BE2C (cell line): ENCODE results near the gene GRAMD2B.
"Not testable (repeated sequence)": the region's sequence is repeated elsewhere in the genome, so short reads cannot be mapped to it uniquely, and the experiment has no call there.

Experiments
- DNase-seq: peaks from one replicate; pipeline ENCODE4 v3.0.0-alpha.2; 2020
- H3K27me3 ChIP-seq: fragments of 250-450 bp; sonication (Bioruptor Pico); 2 replicates; pipeline ENCODE4 v1.5.1; 2020; ENCODE audit warnings: mild to moderate bottlenecking
- H3K36me3 ChIP-seq: fragments of 250-450 bp; sonication (Bioruptor Pico); 2 replicates; pipeline ENCODE4 v1.5.1; 2020; ENCODE audit warnings: mild to moderate bottlenecking
- H3K4me1 ChIP-seq: fragments of 250-450 bp; sonication (Bioruptor Pico); 2 replicates; pipeline ENCODE4 v1.5.1; 2020
- H3K4me3 ChIP-seq: 2 replicates; pipeline ENCODE4 v1.5.1; 2011; ENCODE audit warnings: low read depth, low read length
- H3K9me3 ChIP-seq: fragments of 250-450 bp; sonication (Bioruptor Pico); 2 replicates; pipeline ENCODE4 v1.5.1; 2020
- TF ChIP-seq, protein P1 (sequence below): IDR thresholded peaks from 2 replicates; pipeline ENCODE4 v1.5.1; 2012; ENCODE audit warnings: mild to moderate bottlenecking, low read depth, low read length

GRAMD2B gene

DNA sequence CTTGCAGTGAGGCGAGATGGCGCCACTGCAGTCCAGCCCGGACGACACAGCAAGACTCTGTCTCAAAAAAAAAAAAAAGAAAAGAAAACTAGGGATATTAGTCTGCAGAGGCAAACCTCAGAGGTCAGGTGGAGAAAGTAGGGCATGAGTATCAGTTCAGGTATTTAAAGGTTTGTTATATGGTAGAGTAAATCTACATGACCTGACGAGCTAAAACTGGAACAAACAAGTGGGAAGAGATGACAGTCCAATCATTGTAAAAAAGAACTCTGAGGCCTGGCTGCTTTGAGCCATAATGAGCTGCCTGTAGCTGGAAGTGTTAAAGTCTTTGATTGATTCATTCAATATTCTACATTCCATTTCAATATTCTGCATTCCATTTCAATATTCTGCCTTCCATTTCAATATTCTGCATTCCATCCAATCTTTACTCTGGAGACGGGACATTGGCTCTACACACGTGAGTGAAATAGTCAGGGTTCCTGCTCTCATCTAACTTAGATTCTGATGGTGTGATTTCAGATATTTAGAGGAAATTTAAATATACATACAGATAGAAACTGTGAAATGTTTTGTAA lies 28.9 kb upstream of the GRAMD2B start:
- Histone ChIP-seq H3K27me3 (no peaks in the 10 kb centered on the region), H3K4me3 (no peak overlapping the region), H3K36me3 (no peaks in the 10 kb centered on the region), H3K4me1 (no peaks in the 10 kb centered on the region), H3K9me3 (no peaks in the 10 kb centered on the region)
- no peak for DNase-seq
- TF ChIP-seq, protein P1, sequence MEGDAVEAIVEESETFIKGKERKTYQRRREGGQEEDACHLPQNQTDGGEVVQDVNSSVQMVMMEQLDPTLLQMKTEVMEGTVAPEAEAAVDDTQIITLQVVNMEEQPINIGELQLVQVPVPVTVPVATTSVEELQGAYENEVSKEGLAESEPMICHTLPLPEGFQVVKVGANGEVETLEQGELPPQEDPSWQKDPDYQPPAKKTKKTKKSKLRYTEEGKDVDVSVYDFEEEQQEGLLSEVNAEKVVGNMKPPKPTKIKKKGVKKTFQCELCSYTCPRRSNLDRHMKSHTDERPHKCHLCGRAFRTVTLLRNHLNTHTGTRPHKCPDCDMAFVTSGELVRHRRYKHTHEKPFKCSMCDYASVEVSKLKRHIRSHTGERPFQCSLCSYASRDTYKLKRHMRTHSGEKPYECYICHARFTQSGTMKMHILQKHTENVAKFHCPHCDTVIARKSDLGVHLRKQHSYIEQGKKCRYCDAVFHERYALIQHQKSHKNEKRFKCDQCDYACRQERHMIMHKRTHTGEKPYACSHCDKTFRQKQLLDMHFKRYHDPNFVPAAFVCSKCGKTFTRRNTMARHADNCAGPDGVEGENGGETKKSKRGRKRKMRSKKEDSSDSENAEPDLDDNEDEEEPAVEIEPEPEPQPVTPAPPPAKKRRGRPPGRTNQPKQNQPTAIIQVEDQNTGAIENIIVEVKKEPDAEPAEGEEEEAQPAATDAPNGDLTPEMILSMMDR: no peak

DNA sequence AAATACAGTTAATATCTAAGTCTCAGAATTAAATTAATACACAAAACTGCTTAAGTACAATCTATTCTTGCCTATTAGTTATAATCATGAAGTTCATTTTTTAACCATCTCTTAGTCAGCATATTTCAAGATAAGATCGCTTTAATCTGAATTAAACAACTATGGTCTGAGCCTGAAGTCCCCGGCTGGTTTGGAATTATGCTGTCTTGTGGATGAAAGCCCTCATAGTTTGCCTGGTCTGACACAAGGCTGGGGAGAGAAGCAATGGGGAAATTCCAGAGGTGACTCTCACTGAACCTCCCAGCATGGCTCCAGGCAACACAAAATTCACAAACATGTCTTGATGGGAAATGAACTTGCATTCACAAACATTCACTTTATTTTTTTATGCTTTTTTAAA lies 28.0 kb upstream of the GRAMD2B start:
- no peak for DNase-seq
- H3K9me3 ChIP-seq: no peaks in the 10 kb centered on the region
- no peaks in the 10 kb centered on the region for H3K27me3 ChIP-seq
- TF ChIP-seq, protein P1: no peak
- no peak overlapping the region for H3K4me3 ChIP-seq
- no peaks in the 10 kb centered on the region for H3K4me1 ChIP-seq
- H3K36me3 ChIP-seq: no peaks in the 10 kb centered on the region

DNA sequence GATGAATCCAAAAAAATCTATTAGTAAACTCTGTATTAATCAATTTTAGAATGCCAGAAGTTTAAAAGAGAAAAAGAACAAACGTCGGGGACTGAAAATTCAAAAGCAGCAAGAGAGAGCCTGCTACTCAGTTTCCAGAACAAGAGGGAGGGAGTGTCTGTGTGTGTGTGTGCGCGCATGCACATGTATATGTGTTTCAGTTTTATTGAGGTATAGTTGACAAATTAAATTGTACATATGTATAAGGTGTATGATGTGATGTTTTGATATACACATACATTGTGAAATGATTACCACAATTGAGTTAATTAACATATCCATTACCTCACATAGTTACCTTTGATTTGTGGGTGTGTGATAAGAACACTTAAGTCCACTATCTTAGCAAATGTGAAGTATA lies 27.6 kb upstream of the GRAMD2B start:
- Histone ChIP-seq H3K4me3 (no peak overlapping the region), H3K4me1 (no peaks in the 10 kb centered on the region), H3K27me3 (no peaks in the 10 kb centered on the region), H3K36me3 (no peaks in the 10 kb centered on the region), H3K9me3 (no peaks in the 10 kb centered on the region)
- no peak for DNase-seq
- TF ChIP-seq, protein P1: no peak

DNA sequence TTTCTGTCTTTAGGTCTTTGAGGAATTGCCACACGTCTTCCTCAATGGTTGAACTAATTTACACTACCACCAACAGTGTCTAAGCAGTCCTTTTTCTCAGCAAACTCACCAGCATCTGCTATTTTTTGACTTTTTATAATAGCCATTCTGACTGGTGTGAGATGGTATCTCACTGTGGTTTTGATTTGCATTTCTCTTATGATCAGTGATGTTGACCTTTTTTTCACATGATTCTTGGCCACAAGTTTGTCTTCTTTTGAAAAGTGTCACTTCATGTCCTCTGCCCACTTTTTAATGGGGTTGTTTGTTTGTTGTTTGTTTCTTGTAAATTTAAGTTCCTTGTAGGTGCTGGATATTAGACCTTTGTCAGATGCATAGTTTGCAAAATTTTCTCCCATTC lies 26.5 kb upstream of the GRAMD2B start:
- not testable (repeated sequence) for H3K4me1 ChIP-seq, H3K9me3 ChIP-seq, H3K27me3 ChIP-seq, DNase-seq, H3K36me3 ChIP-seq, H3K4me3 ChIP-seq

DNA sequence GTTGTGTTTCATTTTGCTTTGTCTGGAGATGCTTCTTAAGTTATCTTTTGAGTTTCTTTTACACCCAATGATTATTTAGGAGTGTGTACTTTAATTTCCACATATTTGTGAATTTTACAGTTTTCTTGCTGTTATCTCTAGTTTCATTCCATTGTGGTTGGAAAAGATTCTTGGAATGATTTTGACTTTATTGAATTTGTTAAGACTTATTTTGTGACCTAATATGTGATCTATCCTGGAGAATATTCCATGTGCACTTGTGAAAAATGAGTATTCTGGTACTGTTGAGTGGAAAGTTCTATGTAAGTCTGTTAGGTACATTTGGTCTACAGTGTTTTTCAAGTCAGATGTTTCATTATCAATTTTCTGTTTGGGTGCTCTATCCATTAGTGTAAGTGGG lies 24.4 kb upstream of the GRAMD2B start:
- H3K36me3 ChIP-seq: no peaks in the 10 kb centered on the region
- H3K4me1 ChIP-seq: no peaks in the 10 kb centered on the region
- H3K9me3 ChIP-seq: no peaks in the 10 kb centered on the region; the same call in 1 of the 2 replicates
- no peak overlapping the region for H3K4me3 ChIP-seq
- TF ChIP-seq, protein P1: no peak
- no peaks in the 10 kb centered on the region for H3K27me3 ChIP-seq
- DNase-seq: no peak

DNA sequence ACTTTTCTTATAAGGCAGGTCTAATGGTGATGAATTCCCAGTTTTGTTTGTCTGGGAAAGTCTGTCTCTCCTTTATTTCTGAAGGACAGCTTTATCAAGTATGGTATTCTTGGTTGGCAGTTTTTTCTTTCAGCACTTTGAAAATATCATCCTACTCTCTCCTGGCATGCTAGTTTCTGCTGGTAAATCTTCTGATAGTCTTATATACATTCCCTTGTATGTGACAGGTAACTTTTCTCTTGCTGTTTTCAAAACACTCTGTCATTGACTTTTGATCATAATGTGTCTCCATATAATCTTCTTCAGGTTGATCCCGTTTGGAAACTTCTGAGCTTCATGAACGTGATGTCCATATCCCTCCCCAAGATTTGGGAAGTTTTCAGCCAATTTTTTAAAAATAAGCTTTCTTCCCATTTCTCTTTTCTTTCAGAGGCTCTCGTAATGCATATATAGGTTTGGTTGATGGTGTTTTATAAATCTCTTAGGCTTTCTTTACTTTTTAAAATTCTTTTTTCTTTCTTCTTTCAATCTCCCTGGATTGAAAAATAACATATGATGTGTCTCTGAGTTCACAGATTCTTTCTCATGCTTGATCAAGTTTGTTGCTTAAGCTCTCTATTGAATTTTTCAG lies 22.5 kb upstream of the GRAMD2B start:
- Histone ChIP-seq H3K4me1 (no peaks in the 10 kb centered on the region), H3K27me3 (no peaks in the 10 kb centered on the region), H3K4me3 (no peak overlapping the region), H3K36me3 (no peaks in the 10 kb centered on the region), H3K9me3 (no peaks in the 10 kb centered on the region; the same call in 1 of the 2 replicates)
- DNase-seq: no peak
- TF ChIP-seq, protein P1: no peak
